Transverse colon (tissue), 4 donors: Measurements from ENCODE around the gene CGB5. TPM values are rescaled to one million over a fixed set of nuclear protein-coding genes. Genes with fewer than 3 reads are reported as not detected.

Experiments used
- DNase-seq: peaks from one replicate; pipeline ENCODE4 v3.0.0-alpha.2; 2019
- H3K27ac ChIP-seq, 4 donors: fragments of 200-600 bp; sonication (generic); 2 replicates each; pipeline ENCODE4 v1.5.1; 2016 to 2018; ENCODE audit warnings: inconsistent platforms in 4 of 4
- H3K27me3 ChIP-seq: fragments of 200-600 bp; sonication (generic); 2 replicates; pipeline ENCODE4 v1.5.1; 2017; ENCODE audit warnings: inconsistent platforms
- H3K36me3 ChIP-seq, 4 donors: fragments of 200-600 bp; sonication (generic); 2 replicates each; pipeline ENCODE4 v1.5.1; 2017 to 2019; ENCODE audit warnings: inconsistent platforms in 4 of 4
- H3K4me1 ChIP-seq, 4 donors: fragments of 200-600 bp; sonication (generic); 2 replicates each; pipeline ENCODE4 v1.5.1; 2017 to 2020; ENCODE audit warnings: inconsistent platforms in 4 of 4
- H3K4me3 ChIP-seq, 4 donors: fragments of 200-600 bp; sonication (generic); 1 replicate in 1 of 4; 2 replicates in 3 of 4; pipeline versions ENCODE4 v1.5.1 to v1.6.1; 2017 to 2019; ENCODE audit warnings: inconsistent platforms in 4 of 4
- H3K9me3 ChIP-seq, 2 donors: fragments of 200-600 bp; sonication (generic); 2 replicates each; pipeline ENCODE4 v1.5.1; 2017 to 2019; ENCODE audit warnings: inconsistent platforms in 2 of 2
- CTCF ChIP-seq, 5 experiments: fragments of 200-600 bp in 3 of 5; fragments of 450-650 bp in 2 of 5; sonication (generic) in 3 of 5; IDR thresholded peaks; 1 replicate in 2 of 5; 2 replicates in 3 of 5; pipeline ENCODE4 v1.5.1; 2016 to 2017; ENCODE audit warnings: antibody characterized with exemption in 5 of 5, inconsistent platforms in 3 of 5, mild to moderate bottlenecking in 2 of 5, moderate library complexity in 1 of 5
- EP300 ChIP-seq: sonication (generic); formaldehyde crosslinking; IDR thresholded peaks from one replicate; pipeline ENCODE4 v1.6.1; 2017; ENCODE audit warnings: antibody characterized with exemption, low read depth
- POLR2A ChIP-seq: fragments of 450-650 bp; IDR thresholded peaks from one replicate; pipeline ENCODE4 v1.6.1; 2016; ENCODE audit warnings: antibody characterized with exemption, mild to moderate bottlenecking, moderate library complexity
- POLR2AphosphoS5 ChIP-seq, 3 donors: sonication (generic); formaldehyde crosslinking; IDR thresholded peaks; one replicate each; pipeline ENCODE4 v1.6.1; 2016; ENCODE audit warnings: antibody characterized with exemption in 3 of 3
- WGBS, 2 donors: methylation state at CpG; one replicate each; pipeline ENCODE4 v1.1.5; 2018; ENCODE audit warnings: low coverage in 1 of 2; 5-methylcytosine and 5-hydroxymethylcytosine counted together
- in situ Hi-C, 4 donors: fragments of 200-750 bp; cut with MboI; loops; one replicate each; pipeline versions ENCODE4 v1.15.0 to v1.15.1; 2017; ENCODE audit warnings: low sequenced_read_pairs in 3 of 4, low pct_ligation_motif_present in 1 of 4, low pct_unique_long_range_greater_than_20kb in 1 of 4
- intact Hi-C: fragments of 100-400 bp; cut with DNase I; formaldehyde crosslinking; loops from one replicate; pipeline ENCODE4 v1.15.1; 2023; ENCODE audit warnings: low total_unique reads
- total RNA-seq, 4 donors: library from RNA; depleted of rRNA; stranded (reverse); fragments of >200 nt; gene quantifications; one replicate each; pipeline ENCODE4 v1.1.0, GENCODE V29; 2016

CGB5 gene
- total RNA-seq, 4 donors from 2014 or later = not detected

DNA sequence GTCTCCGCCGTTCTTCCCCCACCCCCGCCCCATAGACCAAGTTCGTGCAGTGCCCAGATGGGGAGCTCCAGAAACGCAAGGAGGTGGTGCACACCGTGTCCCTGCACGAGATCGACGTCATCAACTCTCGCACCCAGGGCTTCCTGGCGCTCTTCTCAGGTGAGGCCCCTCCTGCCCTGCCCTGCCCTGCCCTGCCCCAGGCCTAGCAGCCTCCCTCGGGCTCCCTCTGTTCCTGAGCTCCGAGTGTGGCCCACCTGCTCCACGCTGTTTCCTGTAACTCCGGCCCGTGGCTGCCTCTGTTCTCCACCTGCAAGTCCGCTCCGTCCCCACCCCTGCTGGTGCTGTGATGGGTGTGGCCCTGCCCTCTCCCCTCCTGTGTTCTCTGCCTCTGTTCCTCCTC, 33.2 kb upstream of the CGB5 start:
- intact Hi-C loops (no loop called here), in situ Hi-C loops (no loop called here)
- no peaks in the 10 kb centered on the region for H3K27me3 ChIP-seq
- H3K4me1 ChIP-seq = no peaks in the 10 kb centered on the region
- H3K4me3 ChIP-seq = no peak overlapping the region
- no peaks in the 10 kb centered on the region for H3K9me3 ChIP-seq
- H3K36me3 ChIP-seq = peaks cover 0 to 14% (median 6%) of the 10 kb centered on the region in 4 donors
- WGBS, 2 donors = 88 to 90% methylated on average over 7 to 18 of the region's 18 CpGs
- no peak overlapping the region for H3K27ac ChIP-seq
- no peak for DNase-seq
- TF ChIP-seq EP300 (no peak), POLR2AphosphoS5 (IDR thresholded peaks at IDR 0.05) (no peak), POLR2A (no peak)

GRCh38 chr19:49011194-49011593, 32.5 kb upstream of the CGB5 start:
- peaks cover 0 to 14% (median 3%) of the 10 kb centered on the region in 4 donors for H3K36me3 ChIP-seq
- no peak for TF ChIP-seq POLR2AphosphoS5 (IDR thresholded peaks at IDR 0.05)
- no peak for TF ChIP-seq EP300
- no peak for TF ChIP-seq POLR2A
- no peak for TF ChIP-seq CTCF (IDR thresholded peaks at IDR 0.05)
- WGBS, 2 donors = 77 to 90% methylated on average over 2 to 12 of the region's 17 CpGs

GRCh38 chr19:49014123-49014869, 29.4 kb upstream of the CGB5 start:
- 94% methylated on average over 31 of the region's 32 CpGs; no CpG with 5 or more reads in 1 of the 2 donors for WGBS, 2 donors
- intact Hi-C loops = no loop called here

More at GRCh38 chr19:49011194-49011593, 32.5 kb upstream of the CGB5 start:
- DNase-seq = no peak
- no peaks in the 10 kb centered on the region for H3K4me1 ChIP-seq
- H3K4me3 ChIP-seq = no peak overlapping the region
- no peaks in the 10 kb centered on the region for H3K9me3 ChIP-seq
- no peak overlapping the region for H3K27ac ChIP-seq
- no peaks in the 10 kb centered on the region for H3K27me3 ChIP-seq
- intact Hi-C loops (no loop called here), in situ Hi-C loops (no loop called here)

DNA sequence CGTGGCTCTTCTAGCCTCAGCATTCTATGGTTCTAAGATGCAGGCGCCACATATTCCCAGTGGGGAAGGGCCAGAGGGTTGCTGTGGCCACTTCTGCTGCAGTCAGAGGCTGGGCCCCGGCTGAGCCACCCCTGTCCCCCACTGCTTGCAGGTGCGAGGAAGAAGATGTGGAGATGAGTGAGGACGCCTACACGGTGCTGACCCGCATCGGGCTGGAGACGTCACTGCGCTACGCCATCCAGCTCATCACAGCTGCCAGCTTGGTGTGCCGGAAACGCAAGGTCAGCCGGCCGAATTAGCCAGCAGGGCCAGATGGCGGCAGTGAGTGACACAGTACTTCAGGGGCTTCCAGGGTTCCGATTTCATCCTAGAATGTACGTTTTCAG, 28.8 kb upstream of the CGB5 start:
- TF ChIP-seq CTCF (IDR thresholded peaks at IDR 0.05) = no peak
- TF ChIP-seq POLR2A = no peak
- no peak for TF ChIP-seq EP300
- TF ChIP-seq POLR2AphosphoS5 (IDR thresholded peaks at IDR 0.05) = no peak
- Histone ChIP-seq H3K27me3 (peaks cover 21% of the 10 kb centered on the region), H3K4me1 (peaks cover 9 to 25% (median 23%) of the 10 kb centered on the region in 4 donors), H3K4me3 (no peak overlapping the region), H3K27ac (no peak overlapping the region), H3K36me3 (peaks cover 0 to 10% (median 2%) of the 10 kb centered on the region in 4 donors), H3K9me3 (no peaks in the 10 kb centered on the region)
- WGBS, 2 donors = 91 to 92% methylated on average over 10 to 18 of the region's 18 CpGs
- intact Hi-C loops (no loop called here), in situ Hi-C loops (no loop called here)
- DNase-seq = no peak

More at GRCh38 chr19:49014123-49014869, 29.4 kb upstream of the CGB5 start:
- Histone ChIP-seq H3K27ac (no peak overlapping the region), H3K9me3 (no peaks in the 10 kb centered on the region), H3K4me3 (no peak overlapping the region), H3K4me1 (peaks cover 7 to 21% (median 19%) of the 10 kb centered on the region in 4 donors), H3K27me3 (peaks cover 15% of the 10 kb centered on the region), H3K36me3 (peaks cover 0 to 14% (median 3%) of the 10 kb centered on the region in 4 donors)
- DNase-seq = no peak
- in situ Hi-C loops = no loop called here
- TF ChIP-seq POLR2AphosphoS5 (IDR thresholded peaks at IDR 0.05) (no peak), POLR2A (no peak), CTCF (IDR thresholded peaks at IDR 0.05) (no peak), EP300 (no peak)
